ENCODE results near the gene OLFM2.

- TF ChIP-seq POLR2AphosphoS2 (conservative IDR thresholded peaks at IDR 0.05; ENCODE audit: low read length): no peak
- TF ChIP-seq NPAS2 (CRISPR knock-in tag; IDR thresholded peaks at IDR 0.05; ENCODE audit: borderline replicate concordance): no peak
- TF ChIP-seq CTCF (IDR thresholded peaks at IDR 0.05): no peak
- TF ChIP-seq SMC3 (IDR thresholded peaks at IDR 0.05): no peak
- TF ChIP-seq, protein P1, sequence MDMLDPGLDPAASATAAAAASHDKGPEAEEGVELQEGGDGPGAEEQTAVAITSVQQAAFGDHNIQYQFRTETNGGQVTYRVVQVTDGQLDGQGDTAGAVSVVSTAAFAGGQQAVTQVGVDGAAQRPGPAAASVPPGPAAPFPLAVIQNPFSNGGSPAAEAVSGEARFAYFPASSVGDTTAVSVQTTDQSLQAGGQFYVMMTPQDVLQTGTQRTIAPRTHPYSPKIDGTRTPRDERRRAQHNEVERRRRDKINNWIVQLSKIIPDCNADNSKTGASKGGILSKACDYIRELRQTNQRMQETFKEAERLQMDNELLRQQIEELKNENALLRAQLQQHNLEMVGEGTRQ (IDR thresholded peaks at IDR 0.05): no peak
- TF ChIP-seq, protein P2, sequence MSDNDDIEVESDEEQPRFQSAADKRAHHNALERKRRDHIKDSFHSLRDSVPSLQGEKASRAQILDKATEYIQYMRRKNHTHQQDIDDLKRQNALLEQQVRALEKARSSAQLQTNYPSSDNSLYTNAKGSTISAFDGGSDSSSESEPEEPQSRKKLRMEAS (IDR thresholded peaks at IDR 0.05): no peak
- no peak for TF ChIP-seq MAFK (IDR thresholded peaks at IDR 0.05; ENCODE audit: partially characterized antibody)
- TF ChIP-seq, protein P3, sequence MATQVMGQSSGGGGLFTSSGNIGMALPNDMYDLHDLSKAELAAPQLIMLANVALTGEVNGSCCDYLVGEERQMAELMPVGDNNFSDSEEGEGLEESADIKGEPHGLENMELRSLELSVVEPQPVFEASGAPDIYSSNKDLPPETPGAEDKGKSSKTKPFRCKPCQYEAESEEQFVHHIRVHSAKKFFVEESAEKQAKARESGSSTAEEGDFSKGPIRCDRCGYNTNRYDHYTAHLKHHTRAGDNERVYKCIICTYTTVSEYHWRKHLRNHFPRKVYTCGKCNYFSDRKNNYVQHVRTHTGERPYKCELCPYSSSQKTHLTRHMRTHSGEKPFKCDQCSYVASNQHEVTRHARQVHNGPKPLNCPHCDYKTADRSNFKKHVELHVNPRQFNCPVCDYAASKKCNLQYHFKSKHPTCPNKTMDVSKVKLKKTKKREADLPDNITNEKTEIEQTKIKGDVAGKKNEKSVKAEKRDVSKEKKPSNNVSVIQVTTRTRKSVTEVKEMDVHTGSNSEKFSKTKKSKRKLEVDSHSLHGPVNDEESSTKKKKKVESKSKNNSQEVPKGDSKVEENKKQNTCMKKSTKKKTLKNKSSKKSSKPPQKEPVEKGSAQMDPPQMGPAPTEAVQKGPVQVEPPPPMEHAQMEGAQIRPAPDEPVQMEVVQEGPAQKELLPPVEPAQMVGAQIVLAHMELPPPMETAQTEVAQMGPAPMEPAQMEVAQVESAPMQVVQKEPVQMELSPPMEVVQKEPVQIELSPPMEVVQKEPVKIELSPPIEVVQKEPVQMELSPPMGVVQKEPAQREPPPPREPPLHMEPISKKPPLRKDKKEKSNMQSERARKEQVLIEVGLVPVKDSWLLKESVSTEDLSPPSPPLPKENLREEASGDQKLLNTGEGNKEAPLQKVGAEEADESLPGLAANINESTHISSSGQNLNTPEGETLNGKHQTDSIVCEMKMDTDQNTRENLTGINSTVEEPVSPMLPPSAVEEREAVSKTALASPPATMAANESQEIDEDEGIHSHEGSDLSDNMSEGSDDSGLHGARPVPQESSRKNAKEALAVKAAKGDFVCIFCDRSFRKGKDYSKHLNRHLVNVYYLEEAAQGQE (IDR thresholded peaks at IDR 0.05): peak; percentile 71; the same call in 1 of the 2 replicates
- TF ChIP-seq FOSL2 (IDR thresholded peaks at IDR 0.05): no peak
- no peak for TF ChIP-seq FOSL2 (CRISPR knock-in tag; IDR thresholded peaks at IDR 0.05)
These were observed 3.1 kb upstream of the OLFM2 start for GRCh38 chr19:9939301-9939913.
